ENCODE results near the gene FAM110C.
"Not testable (repeated sequence)": the region's sequence is repeated elsewhere in the genome, so short reads cannot be mapped to it uniquely, and the experiment has no call there.

FAM110C gene

GRCh38 chr2:46471-47345 lies at the start of gene FAM110C:
Gene FAM110C (minus strand): TSS chr2:46505. CDS start chr2:46385, 120 bp downstream.
- peak; percentile 48 for DNase-seq

GRCh38 chr2:92326-92725 lies 46.0 kb upstream of the FAM110C start:
- no peak for DNase-seq

GRCh38 chr2:90645-91312 lies 44.5 kb upstream of the FAM110C start:
- no peak for DNase-seq

- DNase-seq, result no peak
Measured at GRCh38 chr2:85761-86160, 39.5 kb upstream of the FAM110C start.

- DNase-seq, result no peak
Measured at GRCh38 chr2:84121-84520, 37.8 kb upstream of the FAM110C start.

GRCh38 chr2:80971-81736 lies 34.8 kb upstream of the FAM110C start:
- no peak for DNase-seq

- no peak for DNase-seq
Measured at GRCh38 chr2:80378-80777, 34.1 kb upstream of the FAM110C start.

GRCh38 chr2:71309-72035 lies 25.2 kb upstream of the FAM110C start:
- DNase-seq, result no peak

GRCh38 chr2:69366-70344 lies 23.4 kb upstream of the FAM110C start:
- DNase-seq, result no peak

- DNase-seq, result not testable (repeated sequence)
Measured at GRCh38 chr2:68637-69036, 22.3 kb upstream of the FAM110C start.

GRCh38 chr2:66853-67252 lies 20.5 kb upstream of the FAM110C start:
- DNase-seq, result no peak

GRCh38 chr2:65121-65520 lies 18.8 kb upstream of the FAM110C start:
- DNase-seq, result no peak

GRCh38 chr2:55587-56448 lies 9.5 kb upstream of the FAM110C start:
- no peak for DNase-seq

- no peak for DNase-seq
Measured at GRCh38 chr2:51613-52012, 5.3 kb upstream of the FAM110C start.

- no peak for DNase-seq
Measured at GRCh38 chr2:47737-48136, 1.4 kb upstream of the FAM110C start.

GRCh38 chr2:47346-47725 lies 1.0 kb upstream of the FAM110C start:
- DNase-seq, result no peak

GRCh38 chr2:46131-46470 lies 204 bp downstream of the FAM110C start:
- DNase-seq, result no peak

GRCh38 chr2:45342-46130 lies 769 bp downstream of the FAM110C start:
- DNase-seq, result no peak

- DNase-seq, result no peak
Measured at GRCh38 chr2:44748-45341, 1.5 kb downstream of the FAM110C start.

GRCh38 chr2:42788-43187 lies 3.5 kb downstream of the FAM110C start:
- no peak for DNase-seq

Measured in NCI-H510A (cell line).